ENCODE measurements around the gene HIPK2. TPM values are rescaled to one million over a fixed set of nuclear protein-coding genes. Genes with fewer than 3 reads are reported as not detected.

HIPK2 gene
- total and polyA plus RNA-seq, 2 of the 4 experiments (the other 2 are of a cell fraction): 22.0 to 27.1 TPM

GRCh38 chr7:139646566-139646965, 131.2 kb downstream of the HIPK2 start:
- Histone ChIP-seq H3K4me2 (ENCODE audit: low read depth, low read length) (no peak overlapping the region), H4K91ac (ENCODE audit: insufficient read depth, low read depth, low read length) (peak overlapping the region; percentile 37), H3K4me3 (ENCODE audit: insufficient read depth, low read depth, low read length) (no peak overlapping the region), H3K4ac (ENCODE audit: low read depth, low read length) (peak overlapping the region; percentile 82), H3K23ac (ENCODE audit: low read depth, low read length) (0 out of 2 replicates have a peak overlapping the region, but pooled peaks have one; percentile 12), H3K36me3 (ENCODE audit: control insufficient read depth, insufficient read depth, low read length) (peaks cover 43% of the 10 kb centered on the region), H3K27me3 (ENCODE audit: control insufficient read depth, insufficient read depth, low read length) (no peaks in the 10 kb centered on the region), H2BK5ac (ENCODE audit: low read depth, low read length, poor library complexity, severe bottlenecking) (peak overlapping the region; percentile 15), H3K14ac (replicated peaks; ENCODE audit: low read depth, low read length) (peak overlapping the region; percentile 73; the same call in 1 of the 2 replicates), H3K9ac (ENCODE audit: low read depth, low read length) (no peak overlapping the region), H3K56ac (ENCODE audit: extremely low read depth, insufficient read depth, low read length) (no peak overlapping the region), H2AFZ (replicated peaks; ENCODE audit: low read length, poor library complexity) (no peak overlapping the region), H2BK20ac (ENCODE audit: low read depth, low read length) (peak overlapping the region; percentile 64; the same call in 1 of the 2 replicates), H3K4me1 (ENCODE audit: control insufficient read depth, insufficient read depth, low read length) (peaks cover 17% of the 10 kb centered on the region), H2BK15ac (ENCODE audit: low read depth, low read length) (peak overlapping the region; percentile 19; the same call in 1 of the 3 replicates), H3K18ac (ENCODE audit: low read depth, low read length) (0 out of 2 replicates have a peak overlapping the region, but pooled peaks have one; percentile 5), H4K5ac (ENCODE audit: low read depth, low read length) (no peak overlapping the region), H4K8ac (ENCODE audit: low read depth in 2 of 2, low read length in 2 of 2) (peak overlapping the region in 1 of 2 experiments; percentile 22; a peak in 2 of 4 replicates), H2AK9ac (replicated peaks; ENCODE audit: low read depth, low read length, poor library complexity) (peak overlapping the region; percentile 35), H2AK5ac (ENCODE audit: low read depth, low read length) (peak overlapping the region; percentile 72), H3K9me1 (ENCODE audit: insufficient read depth, low read length) (peaks cover 26% of the 10 kb centered on the region), H4K20me1 (ENCODE audit: insufficient read depth, low read length) (peaks cover 76% of the 10 kb centered on the region), H3K9me3 (ENCODE audit: control insufficient read depth, insufficient read depth, low read length) (no peaks in the 10 kb centered on the region), H3K79me1 (ENCODE audit: low read depth in 1 of 2, low read length in 2 of 2) (peaks cover 51 to 93% of the 10 kb centered on the region in 2 experiments), H3K27ac (ENCODE audit: insufficient read depth, low read length) (no peak overlapping the region; the same call in 1 of the 2 replicates), H2BK120ac (ENCODE audit: low read depth, low read length) (peak overlapping the region; percentile 57; the same call in 1 of the 2 replicates)
- TF ChIP-seq MAFK (IDR thresholded peaks at IDR 0.05; ENCODE audit: low read depth, low read length) (no peak), CTCF (conservative IDR thresholded peaks at IDR 0.05; ENCODE audit: low read depth, low read length) (no peak)
- TF ChIP-seq, protein P1, sequence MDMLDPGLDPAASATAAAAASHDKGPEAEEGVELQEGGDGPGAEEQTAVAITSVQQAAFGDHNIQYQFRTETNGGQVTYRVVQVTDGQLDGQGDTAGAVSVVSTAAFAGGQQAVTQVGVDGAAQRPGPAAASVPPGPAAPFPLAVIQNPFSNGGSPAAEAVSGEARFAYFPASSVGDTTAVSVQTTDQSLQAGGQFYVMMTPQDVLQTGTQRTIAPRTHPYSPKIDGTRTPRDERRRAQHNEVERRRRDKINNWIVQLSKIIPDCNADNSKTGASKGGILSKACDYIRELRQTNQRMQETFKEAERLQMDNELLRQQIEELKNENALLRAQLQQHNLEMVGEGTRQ (IDR thresholded peaks at IDR 0.05; ENCODE audit: low read depth, low read length): no peak
- TF ChIP-seq, protein P2, sequence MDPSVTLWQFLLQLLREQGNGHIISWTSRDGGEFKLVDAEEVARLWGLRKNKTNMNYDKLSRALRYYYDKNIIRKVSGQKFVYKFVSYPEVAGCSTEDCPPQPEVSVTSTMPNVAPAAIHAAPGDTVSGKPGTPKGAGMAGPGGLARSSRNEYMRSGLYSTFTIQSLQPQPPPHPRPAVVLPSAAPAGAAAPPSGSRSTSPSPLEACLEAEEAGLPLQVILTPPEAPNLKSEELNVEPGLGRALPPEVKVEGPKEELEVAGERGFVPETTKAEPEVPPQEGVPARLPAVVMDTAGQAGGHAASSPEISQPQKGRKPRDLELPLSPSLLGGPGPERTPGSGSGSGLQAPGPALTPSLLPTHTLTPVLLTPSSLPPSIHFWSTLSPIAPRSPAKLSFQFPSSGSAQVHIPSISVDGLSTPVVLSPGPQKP (IDR thresholded peaks at IDR 0.05; ENCODE audit: borderline replicate concordance, low read depth, low read length): no peak
- ATAC-seq (ENCODE audit: low read depth) (no peak), DNase-seq (no peak)
- intact Hi-C loops (cut with micrococcal nuclease) (loop anchor here (1.0 kb wide), 2 partner anchors 130 to 356 kb away; no protein-coding TSS in a partner anchor), dilution Hi-C loops (cut with HindIII; ENCODE audit: low sequenced_read_pairs, unreplicated experiment) (no loop called here), in situ Hi-C loops (cut with MboI; ENCODE audit: low sequenced_read_pairs) (loop anchor here (10.0 kb wide), 2 partner anchors 128 to 358 kb away; partner anchors contain the start of gene HIPK2)
- BruUV-seq (replicated peaks): no TSS peak
- 100% methylated on average over 1 of the region's 4 CpGs; no CpG with 5 or more reads in 1 of the 2 experiments for WGBS, 2 experiments (ENCODE audit: extremely low coverage in 2 of 2, insufficient read length in 1 of 2)
- ChIA-PET POLR2A (ENCODE audit: unreplicated experiment) (interaction anchor here (1.0 kb wide), 1 partner anchor 34 kb away, joined by 3 read pairs; no protein-coding TSS in a partner anchor), CTCF (interaction anchor here (0.6 to 2.5 kb wide), 7 partner anchors 24 to 359 kb away, joined by 3 to 17 read pairs (median 3); no protein-coding TSS in a partner anchor)

Data from IMR-90 (cell line).